ENCODE results near the gene ODAD3. TPM values are rescaled to one million over a fixed set of nuclear protein-coding genes. Genes with fewer than 3 reads are reported as not detected.

Gene ODAD3
- total RNA-seq = 4.3 TPM
- long read RNA-seq, partial matches to known transcripts = 1 of 6 reads
- long read RNA-seq, other reads (novel, unspliced or antisense) = 1 of 6 reads

DNA sequence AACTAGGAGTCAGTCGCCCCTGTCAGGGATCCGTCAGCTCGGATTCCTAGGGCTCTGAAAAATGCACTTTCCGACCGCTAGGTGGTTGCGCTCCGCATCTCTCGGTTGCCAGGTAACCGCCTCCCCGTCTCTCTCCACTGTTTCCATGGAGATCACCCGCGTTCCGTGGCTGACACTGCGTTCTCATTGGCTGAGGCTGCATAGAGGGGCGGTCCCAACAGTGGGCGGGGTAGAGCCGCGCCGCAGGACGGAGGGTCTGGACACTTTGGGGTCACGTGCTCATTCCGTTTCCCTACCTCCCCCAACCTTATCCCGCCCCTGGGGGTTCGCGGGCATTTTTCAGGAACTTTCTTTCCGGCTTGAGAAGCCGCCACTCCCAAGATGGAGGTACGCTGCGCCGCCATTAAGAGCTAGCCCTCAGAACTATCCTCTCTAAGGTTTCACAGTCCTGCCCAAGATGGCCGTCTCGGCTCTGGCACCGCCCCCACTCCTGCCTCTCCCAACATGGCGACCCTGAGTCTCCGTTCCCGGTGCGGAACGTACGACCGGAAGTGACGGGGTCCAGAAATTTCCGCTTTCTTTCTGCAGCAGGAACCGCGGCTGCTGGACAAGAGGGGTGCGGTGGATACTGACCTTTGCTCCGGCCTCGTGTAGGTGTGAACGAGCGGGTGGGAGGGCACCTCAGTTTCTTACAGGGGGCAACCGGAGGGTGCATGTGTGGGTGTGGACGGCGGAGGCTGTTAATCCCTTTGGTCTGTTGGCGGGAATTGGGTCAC is at the start of gene ODAD3, which contains the start of gene PRKCSH:
TSS of gene ODAD3 (minus strand) at position 65 of the 776 bp plus-strand sequence. CDS start 105 bp downstream, outside the sequence.
TSS of gene PRKCSH (plus strand) at position 579 of the 776 bp plus-strand sequence. CDS start 483 bp downstream, outside the sequence.
- Histone ChIP-seq H3K4me1 (peaks cover 22% of the 10 kb centered on the region), H3K4me3 (peak within 1 kb of the TSS; percentile 87), H3K9me3 (no peaks in the 10 kb centered on the region), H3K36me3 (peaks cover 41% of the 10 kb centered on the region), H3K27me3 (ENCODE audit: low read depth) (no peaks in the 10 kb centered on the region), H3K27ac (peak within 1 kb of the TSS; percentile 87)
- peak; percentile 98 for ATAC-seq
- DNase-seq = peak; percentile 99
- peak; percentile 91 for TF ChIP-seq CTCF (IDR thresholded peaks at IDR 0.05)
- intact Hi-C loops (cut with DNase I) = no loop called here

- DNase-seq (no peak), ATAC-seq (no peak)
- intact Hi-C loops (cut with DNase I) = no loop called here
- Histone ChIP-seq H3K4me3 (peak overlapping the region; percentile 49), H3K9me3 (no peaks in the 10 kb centered on the region), H3K36me3 (peaks cover 15% of the 10 kb centered on the region), H3K27ac (no peak overlapping the region), H3K27me3 (ENCODE audit: low read depth) (peaks cover 47% of the 10 kb centered on the region), H3K4me1 (peaks cover 42% of the 10 kb centered on the region)
- no peak for TF ChIP-seq CTCF (IDR thresholded peaks at IDR 0.05)
Measured at GRCh38 chr19:11483366-11484111, 48.6 kb upstream of the ODAD3 start.

GRCh38 chr19:11482384-11483050 is 47.6 kb upstream of the ODAD3 start:
- Histone ChIP-seq H3K4me1 (peaks cover 42% of the 10 kb centered on the region), H3K4me3 (peak overlapping the region; percentile 49), H3K9me3 (no peaks in the 10 kb centered on the region), H3K27me3 (ENCODE audit: low read depth) (peaks cover 47% of the 10 kb centered on the region), H3K36me3 (peaks cover 13% of the 10 kb centered on the region), H3K27ac (no peak overlapping the region)
- peak; percentile 93 for ATAC-seq
- intact Hi-C loops (cut with DNase I) = no loop called here
- DNase-seq = peak; percentile 92
- TF ChIP-seq CTCF (IDR thresholded peaks at IDR 0.05) = peak; percentile 96

DNA sequence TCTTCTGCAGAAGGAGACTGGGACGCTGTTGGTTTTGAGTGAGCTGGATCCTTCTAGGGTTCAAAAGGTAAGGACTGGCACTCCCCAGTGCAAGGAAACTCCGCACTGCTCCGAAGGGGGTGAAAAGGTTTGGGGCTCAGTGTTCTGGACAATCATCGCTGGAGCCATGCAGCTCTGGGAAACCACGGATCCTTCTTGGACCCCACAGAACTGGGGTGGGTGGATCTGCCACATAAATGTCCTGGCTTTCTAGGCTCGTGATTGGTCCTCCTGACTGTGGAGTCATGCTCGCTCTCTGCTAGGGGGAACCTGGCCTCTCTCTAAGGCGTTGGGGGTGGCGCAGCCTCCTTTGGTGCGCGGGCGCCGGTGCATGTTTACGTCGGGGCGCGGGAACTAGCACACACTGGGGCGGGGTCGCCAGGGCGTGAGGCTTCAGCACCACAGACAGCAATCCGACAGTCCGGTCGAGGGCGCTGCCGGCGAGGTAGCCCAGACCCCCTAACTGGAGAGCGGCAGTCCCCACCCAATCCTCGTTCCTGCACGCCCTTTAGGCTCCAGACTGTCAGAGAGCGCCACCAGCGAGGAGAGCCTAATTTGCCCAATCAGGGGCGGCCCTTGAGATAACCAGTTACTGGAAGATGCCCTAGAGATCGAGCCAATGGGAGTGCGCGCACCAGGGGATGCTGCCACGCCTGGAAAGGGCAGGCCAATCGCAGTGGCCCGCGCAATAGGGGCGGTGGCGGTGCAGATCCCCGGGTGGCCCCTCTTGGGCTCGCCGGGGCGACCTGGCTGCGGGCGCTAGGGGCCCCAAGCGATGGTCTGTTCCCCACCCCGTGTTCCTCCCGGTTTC is 46.8 kb upstream of the ODAD3 start:
- peaks cover 6% of the 10 kb centered on the region for H3K36me3 ChIP-seq
- peak; percentile 69 to 73 for ATAC-seq
- peak overlapping the region; percentile 49 for H3K4me3 ChIP-seq
- H3K9me3 ChIP-seq = no peaks in the 10 kb centered on the region
- H3K27me3 ChIP-seq (ENCODE audit: low read depth) = peaks cover 47% of the 10 kb centered on the region
- H3K4me1 ChIP-seq = peaks cover 42% of the 10 kb centered on the region
- intact Hi-C loops (cut with DNase I) = no loop called here
- no peak overlapping the region for H3K27ac ChIP-seq
- TF ChIP-seq CTCF (IDR thresholded peaks at IDR 0.05) = no peak
- DNase-seq = peak; percentile 67

Data from lower lobe of right lung (tissue), 2 donors.